Measurements from ENCODE around the gene VIPR2. TPM values are rescaled to one million over a fixed set of nuclear protein-coding genes. Genes with fewer than 3 reads are reported as not detected.

VIPR2 gene
- total RNA-seq, 2 experiments from 2014 or later, result 0.42 to 0.50 TPM

DNA sequence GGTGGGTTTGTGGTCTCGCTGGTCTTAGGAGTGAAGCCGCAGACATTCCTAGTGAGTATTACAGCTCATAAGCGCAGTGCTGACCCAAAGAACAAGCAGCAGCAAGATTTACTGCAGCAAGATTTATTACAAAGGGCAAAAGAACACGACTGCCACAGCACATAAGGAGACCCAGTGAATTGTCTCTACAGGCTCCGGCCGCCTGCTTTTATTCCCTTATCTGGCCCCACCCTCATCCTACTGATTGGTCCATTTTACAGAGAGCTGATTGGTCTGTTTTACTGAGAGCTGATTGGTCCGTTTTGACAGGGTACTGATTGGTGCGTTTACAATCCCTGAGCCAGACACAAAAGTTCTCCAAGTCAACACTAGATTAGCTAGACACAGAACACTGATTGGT is 82.1 kb downstream of the VIPR2 start:
- Mint-ChIP-seq H3K4me1 (no peaks in the 10 kb centered on the region), H3K9me3 (ENCODE audit: low read depth) (no peaks in the 10 kb centered on the region), H3K27me3 (no peaks in the 10 kb centered on the region), H3K36me3 (ENCODE audit: low read depth) (no peaks in the 10 kb centered on the region), H3K27ac (no peak overlapping the region), H3K4me3 (no peak overlapping the region)
- DNase-seq, result no peak
- intact Hi-C loops (cut with DNase I, micrococcal nuclease), result no loop called here
- POLR2A ChIA-PET, result no interaction called here
- ATAC-seq, result no peak
- CTCF ChIA-PET, result no interaction called here

GRCh38 chr7:159061674-159062212 is 82.9 kb downstream of the VIPR2 start:
- H3K9me3 Mint-ChIP-seq (ENCODE audit: low read depth), result no peaks in the 10 kb centered on the region
- no peaks in the 10 kb centered on the region for H3K4me1 Mint-ChIP-seq
- no peaks in the 10 kb centered on the region for H3K36me3 Mint-ChIP-seq (ENCODE audit: low read depth)
- H3K27me3 Mint-ChIP-seq, result no peaks in the 10 kb centered on the region
- ChIA-PET POLR2A (no interaction called here), CTCF (no interaction called here)
- intact Hi-C loops (cut with DNase I, micrococcal nuclease), result no loop called here
- no peak overlapping the region for H3K27ac Mint-ChIP-seq
- no peak overlapping the region for H3K4me3 Mint-ChIP-seq
- DNase-seq (no peak), ATAC-seq (no peak)

DNA sequence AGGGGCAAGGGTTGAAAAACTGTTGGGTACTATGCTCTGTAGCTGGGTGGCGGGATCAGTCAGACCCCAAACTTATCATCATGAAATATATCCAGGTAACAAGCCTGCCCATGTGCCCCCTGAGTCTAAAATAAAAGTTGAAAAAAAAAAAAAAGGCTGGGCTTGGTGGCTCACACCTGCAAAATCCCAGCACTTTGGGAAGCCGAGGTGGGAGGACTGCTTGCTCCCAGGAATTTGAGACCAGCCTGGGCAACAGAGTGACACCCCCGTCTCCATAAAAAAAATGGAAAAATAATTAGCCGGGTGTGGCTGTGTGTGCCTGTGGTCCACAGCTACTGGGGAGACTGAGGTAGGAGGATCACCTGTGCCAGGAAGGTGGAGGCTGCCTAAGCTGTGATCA is 83.5 kb downstream of the VIPR2 start:
- ATAC-seq, result no peak
- Mint-ChIP-seq H3K27ac (no peak overlapping the region), H3K4me1 (no peaks in the 10 kb centered on the region), H3K4me3 (no peak overlapping the region), H3K9me3 (ENCODE audit: low read depth) (no peaks in the 10 kb centered on the region), H3K36me3 (ENCODE audit: low read depth) (no peaks in the 10 kb centered on the region), H3K27me3 (no peaks in the 10 kb centered on the region)
- DNase-seq, result no peak
- intact Hi-C loops (cut with DNase I, micrococcal nuclease), result no loop called here
- ChIA-PET CTCF (interaction anchor here (0.7 kb wide), 1 partner anchor 119 kb away, joined by 3 read pairs; no protein-coding TSS in a partner anchor), POLR2A (no interaction called here)

- H3K4me3 Mint-ChIP-seq, result no peak overlapping the region
Measured at GRCh38 chr7:159060440-159060839, 84.2 kb downstream of the VIPR2 start.

GRCh38 chr7:159059629-159060028 is 85.0 kb downstream of the VIPR2 start:
- H3K36me3 Mint-ChIP-seq (ENCODE audit: low read depth), result no peaks in the 10 kb centered on the region
- ChIA-PET CTCF (no interaction called here), POLR2A (no interaction called here)
- intact Hi-C loops (cut with DNase I, micrococcal nuclease), result no loop called here
- H3K4me3 Mint-ChIP-seq, result no peak overlapping the region
- H3K4me1 Mint-ChIP-seq, result no peaks in the 10 kb centered on the region
- DNase-seq, result no peak
- H3K27ac Mint-ChIP-seq, result no peak overlapping the region
- no peaks in the 10 kb centered on the region for H3K9me3 Mint-ChIP-seq (ENCODE audit: low read depth)
- no peaks in the 10 kb centered on the region for H3K27me3 Mint-ChIP-seq
- no peak for ATAC-seq

More at GRCh38 chr7:159060440-159060839, 84.2 kb downstream of the VIPR2 start:
- ATAC-seq, result peak; percentile 33
- Mint-ChIP-seq H3K27me3 (no peaks in the 10 kb centered on the region), H3K4me1 (no peaks in the 10 kb centered on the region), H3K27ac (no peak overlapping the region), H3K9me3 (ENCODE audit: low read depth) (no peaks in the 10 kb centered on the region), H3K36me3 (ENCODE audit: low read depth) (no peaks in the 10 kb centered on the region)
- ChIA-PET POLR2A (no interaction called here), CTCF (interaction anchor here (0.7 kb wide), 1 partner anchor 118 kb away, joined by 3 read pairs; no protein-coding TSS in a partner anchor)
- DNase-seq, result no peak
- intact Hi-C loops (cut with DNase I, micrococcal nuclease), result no loop called here

DNA sequence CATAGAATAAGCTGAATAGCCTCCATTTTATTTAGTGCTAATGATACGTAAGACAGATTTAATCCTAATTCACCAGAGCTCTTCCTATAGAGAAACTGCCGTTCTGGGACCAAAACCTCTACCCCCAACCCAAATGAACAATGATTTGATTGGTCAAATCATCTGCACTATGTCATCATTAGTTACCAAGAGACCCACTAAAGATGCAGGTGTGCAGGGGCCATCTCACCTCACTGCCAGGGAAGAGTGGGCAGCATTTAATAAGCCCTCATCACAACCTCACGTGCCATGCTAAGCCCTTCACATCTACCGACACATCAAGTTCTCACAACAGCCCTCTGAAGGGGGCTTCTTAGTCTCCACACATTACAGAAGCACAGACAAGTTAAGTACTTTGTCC is 87.0 kb downstream of the VIPR2 start:
- Mint-ChIP-seq H3K27me3 (no peaks in the 10 kb centered on the region), H3K27ac (no peak overlapping the region), H3K4me3 (no peak overlapping the region), H3K9me3 (ENCODE audit: low read depth) (no peaks in the 10 kb centered on the region), H3K4me1 (no peaks in the 10 kb centered on the region), H3K36me3 (ENCODE audit: low read depth) (no peaks in the 10 kb centered on the region)
- CTCF ChIA-PET, result interaction anchor here (0.9 kb wide), 1 partner anchor 80 kb away, joined by 3 read pairs; no protein-coding TSS in a partner anchor
- ATAC-seq (no peak), DNase-seq (no peak)
- intact Hi-C loops (cut with DNase I, micrococcal nuclease), result no loop called here
- POLR2A ChIA-PET, result no interaction called here

DNA sequence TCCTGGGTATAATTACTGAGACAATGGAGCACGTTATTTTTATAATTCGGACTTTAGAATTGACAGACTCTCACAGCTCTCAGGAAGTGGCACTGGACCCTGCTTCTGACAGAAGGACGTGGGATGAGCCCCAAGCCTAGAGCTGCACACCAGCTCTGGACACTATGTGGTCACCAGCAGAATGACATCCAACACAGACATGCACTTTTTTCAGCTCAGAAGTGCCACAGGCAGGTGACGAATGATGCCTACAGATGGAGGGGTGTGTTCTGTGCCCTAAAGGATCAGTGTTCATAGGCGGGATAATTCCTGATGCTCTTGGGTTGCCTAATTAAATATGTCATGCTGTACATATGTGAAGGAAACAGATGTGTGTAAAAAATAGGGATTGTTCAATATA is 87.9 kb downstream of the VIPR2 start:
- POLR2A ChIA-PET, result no interaction called here
- no peak for ATAC-seq
- intact Hi-C loops (cut with DNase I, micrococcal nuclease), result no loop called here
- Mint-ChIP-seq H3K27me3 (no peaks in the 10 kb centered on the region), H3K4me1 (peaks cover 4% of the 10 kb centered on the region), H3K4me3 (no peak overlapping the region), H3K36me3 (ENCODE audit: low read depth) (no peaks in the 10 kb centered on the region), H3K9me3 (ENCODE audit: low read depth) (peaks cover 2% of the 10 kb centered on the region), H3K27ac (no peak overlapping the region)
- no peak for DNase-seq
- CTCF ChIA-PET, result interaction anchor here (0.5 kb wide), 1 partner anchor 660 kb away, joined by 3 read pairs; no protein-coding TSS in a partner anchor

DNA sequence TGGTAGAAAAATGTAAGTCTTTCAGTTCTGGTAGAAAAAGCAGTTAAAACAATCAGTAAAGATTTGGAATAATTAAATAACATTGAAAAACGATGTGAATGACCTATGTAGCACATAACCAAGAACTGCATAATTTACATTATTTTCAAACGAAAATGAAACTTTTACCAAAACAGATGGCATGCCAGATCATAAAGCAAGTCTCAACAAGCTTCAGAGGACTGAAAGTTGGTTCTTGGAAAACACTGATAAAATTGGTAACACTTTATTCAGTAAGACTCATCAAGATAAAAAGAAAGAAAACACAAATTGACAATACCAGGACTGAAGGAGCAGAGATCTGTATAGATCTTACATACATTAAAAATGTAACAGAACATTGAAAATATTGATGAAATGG is 92.8 kb downstream of the VIPR2 start:
- Mint-ChIP-seq H3K9me3 (ENCODE audit: low read depth) (peaks cover 4% of the 10 kb centered on the region), H3K27ac (no peak overlapping the region), H3K4me3 (no peak overlapping the region), H3K4me1 (peaks cover 15% of the 10 kb centered on the region), H3K36me3 (ENCODE audit: low read depth) (no peaks in the 10 kb centered on the region), H3K27me3 (no peaks in the 10 kb centered on the region)
- CTCF ChIA-PET, result no interaction called here
- no peak for DNase-seq
- POLR2A ChIA-PET, result interaction anchor here (0.6 kb wide), 1 partner anchor 60 kb away, joined by 3 read pairs; no protein-coding TSS in a partner anchor
- intact Hi-C loops (cut with DNase I, micrococcal nuclease), result no loop called here
- peak; percentile 63 for ATAC-seq

DNA sequence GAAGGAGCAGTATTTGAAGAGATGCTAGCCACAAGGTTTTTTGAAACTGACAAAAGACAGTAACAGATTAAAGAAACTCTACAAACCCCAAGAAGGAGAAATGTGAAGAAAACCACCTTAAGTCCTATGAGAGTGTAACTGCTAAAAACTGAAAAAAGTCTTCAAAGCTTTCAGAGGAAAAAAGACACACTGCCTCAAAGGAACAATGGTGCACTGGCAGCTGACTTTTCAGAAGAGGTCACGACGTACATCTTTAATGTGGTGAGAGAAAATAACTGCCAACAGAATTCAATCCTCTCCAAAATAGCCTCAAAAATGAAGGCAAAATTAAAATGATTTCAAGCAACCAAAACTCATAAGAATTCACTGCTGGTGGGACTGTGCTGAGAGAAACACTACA is 94.0 kb downstream of the VIPR2 start:
- no peak for DNase-seq
- no peaks in the 10 kb centered on the region for H3K36me3 Mint-ChIP-seq (ENCODE audit: low read depth)
- H3K4me3 Mint-ChIP-seq, result no peak overlapping the region

GRCh38 chr7:159049266-159050025 is 95.2 kb downstream of the VIPR2 start:
- Mint-ChIP-seq H3K27ac (no peak overlapping the region), H3K36me3 (ENCODE audit: low read depth) (no peaks in the 10 kb centered on the region), H3K9me3 (ENCODE audit: low read depth) (peaks cover 4% of the 10 kb centered on the region), H3K4me3 (no peak overlapping the region), H3K27me3 (peaks cover 2% of the 10 kb centered on the region), H3K4me1 (peaks cover 15% of the 10 kb centered on the region)
- no peak for DNase-seq
- intact Hi-C loops (cut with DNase I, micrococcal nuclease), result no loop called here
- POLR2A ChIA-PET, result no interaction called here
- ATAC-seq, result no peak
- CTCF ChIA-PET, result no interaction called here

More for the DNA sequence above, 94.0 kb downstream of the VIPR2 start:
- no peak for ATAC-seq
- intact Hi-C loops (cut with DNase I, micrococcal nuclease), result no loop called here
- Mint-ChIP-seq H3K4me1 (peaks cover 15% of the 10 kb centered on the region), H3K27ac (no peak overlapping the region), H3K27me3 (no peaks in the 10 kb centered on the region), H3K9me3 (ENCODE audit: low read depth) (peaks cover 4% of the 10 kb centered on the region)
- ChIA-PET POLR2A (no interaction called here), CTCF (no interaction called here)

GRCh38 chr7:159048656-159049055 is 96.0 kb downstream of the VIPR2 start:
- ATAC-seq (no peak), DNase-seq (no peak)
- intact Hi-C loops (cut with DNase I, micrococcal nuclease), result no loop called here
- Mint-ChIP-seq H3K4me1 (peaks cover 15% of the 10 kb centered on the region), H3K36me3 (ENCODE audit: low read depth) (no peaks in the 10 kb centered on the region), H3K9me3 (ENCODE audit: low read depth) (peaks cover 4% of the 10 kb centered on the region), H3K4me3 (no peak overlapping the region), H3K27ac (no peak overlapping the region), H3K27me3 (peaks cover 2% of the 10 kb centered on the region)
- ChIA-PET CTCF (interaction anchor here (1.3 kb wide), 1 partner anchor 72 kb away, joined by 7 read pairs; no protein-coding TSS in a partner anchor), POLR2A (no interaction called here)

- DNase-seq (no peak), ATAC-seq (no peak)
- Mint-ChIP-seq H3K4me1 (peaks cover 15% of the 10 kb centered on the region), H3K27me3 (peaks cover 2% of the 10 kb centered on the region), H3K36me3 (ENCODE audit: low read depth) (no peaks in the 10 kb centered on the region), H3K9me3 (ENCODE audit: low read depth) (peaks cover 4% of the 10 kb centered on the region), H3K27ac (no peak overlapping the region), H3K4me3 (no peak overlapping the region)
- intact Hi-C loops (cut with DNase I, micrococcal nuclease), result no loop called here
- ChIA-PET POLR2A (no interaction called here), CTCF (interaction anchor here (1.3 kb wide), 1 partner anchor 71 kb away, joined by 7 read pairs; no protein-coding TSS in a partner anchor)
Measured at GRCh38 chr7:159047536-159047935, 97.1 kb downstream of the VIPR2 start.

All from activated CD4-positive, alpha-beta T cell treated with anti-CD3 and anti-CD28 coated beads for 36 hours (primary cell).